ENCODE measurements around the gene KCNJ12. TPM values are rescaled to one million over a fixed set of nuclear protein-coding genes. Genes with fewer than 3 reads are reported as not detected.

Gene KCNJ12
- total and polyA plus RNA-seq, 2 experiments from 2014 or later: 0.61 to 2.4 TPM

- H3F3A ChIP-seq (replicated peaks; ENCODE audit: low read depth): no peaks in the 10 kb centered on the region
- H3K27ac ChIP-seq (ENCODE audit: low read depth): no peak overlapping the region
- DNase-seq (ENCODE audit: low spot score) (no peak), ATAC-seq (no peak)
- peaks cover 22% of the 10 kb centered on the region for H3K27me3 Mint-ChIP-seq (ENCODE audit: insufficient read depth, low read depth, poor library complexity)
- no peaks in the 10 kb centered on the region for H3K36me3 ChIP-seq (ENCODE audit: insufficient read depth)
- TF ChIP-seq NANOG (IDR thresholded peaks at IDR 0.05; ENCODE audit: borderline replicate concordance): no peak
- TF ChIP-seq ZNF114 (CRISPR knock-in tag; IDR thresholded peaks at IDR 0.05): no peak
- no peak for TF ChIP-seq CTCF (conservative IDR thresholded peaks at IDR 0.05; ENCODE audit: low read depth in 2 of 2)
- TF ChIP-seq POLR2AphosphoS5 (IDR thresholded peaks at IDR 0.05; ENCODE audit: low read depth): no peak
- no peak for TF ChIP-seq REST (IDR thresholded peaks at IDR 0.05; ENCODE audit: unreplicated experiment)
- no peak for TF ChIP-seq CREB1 (CRISPR knock-in tag; IDR thresholded peaks at IDR 0.05; ENCODE audit: low read depth)
- no peak for TF ChIP-seq ETS1 (IDR thresholded peaks at IDR 0.05)
- TF ChIP-seq STAT1 (IDR thresholded peaks at IDR 0.05; ENCODE audit: unreplicated experiment): no peak
- no peak for TF ChIP-seq EZH2phosphoT487 (IDR thresholded peaks at IDR 0.05; ENCODE audit: unreplicated experiment)
- TF ChIP-seq EZH2 (IDR thresholded peaks at IDR 0.05; ENCODE audit: low read depth, unreplicated experiment): no peak
- no peak for TF ChIP-seq ZNF331 (CRISPR knock-in tag; IDR thresholded peaks at IDR 0.05; ENCODE audit: low read depth)
- TF ChIP-seq ZNF462 (CRISPR knock-in tag; IDR thresholded peaks at IDR 0.05): no peak
- no peak for TF ChIP-seq JUNB (IDR thresholded peaks at IDR 0.05; ENCODE audit: unreplicated experiment)
- no peak overlapping the region for H3K27ac Mint-ChIP-seq
- no peaks in the 10 kb centered on the region for H3K36me3 Mint-ChIP-seq (ENCODE audit: low read depth)
- peaks cover 12% of the 10 kb centered on the region for H3K4me1 Mint-ChIP-seq
- peaks cover 22% of the 10 kb centered on the region for H3K27me3 ChIP-seq (ENCODE audit: insufficient read depth)
- H2AFZ ChIP-seq: no peak overlapping the region
- no peaks in the 10 kb centered on the region for H3K9me2 ChIP-seq (ENCODE audit: insufficient read depth)
- H3K4me2 ChIP-seq: no peak overlapping the region
- no peaks in the 10 kb centered on the region for H4K20me1 ChIP-seq (replicated peaks; ENCODE audit: insufficient read depth)
- no peak overlapping the region for H3K4me3 ChIP-seq
- peaks cover 4% of the 10 kb centered on the region; the same call in 1 of the 2 replicates for H3K4me1 ChIP-seq (ENCODE audit: insufficient read depth)
- H3K4me3 Mint-ChIP-seq: no peak overlapping the region
- peaks cover 12% of the 10 kb centered on the region; the same call in 2 of the 3 replicates for H3K9me3 Mint-ChIP-seq
- no peaks in the 10 kb centered on the region for H3K79me2 ChIP-seq (replicated peaks; ENCODE audit: insufficient read depth)
These were observed 91.8 kb downstream of the KCNJ12 start for GRCh38 chr17:21467739-21468490.

Measured in GM23338 (cell line).